SK-N-SH treated with all-trans-retinoic acid at 6 μM for 48 hours (cell line): ENCODE results near the gene MT1G.

Experiments
- BACH2 ChIP-seq: fragments of 250-450 bp; sonication (Bioruptor Pico); IDR thresholded peaks from 2 replicates; pipeline ENCODE4 v1.9.0; 2021; ENCODE audit warnings: mild to moderate bottlenecking, borderline replicate concordance
- CSDC2 ChIP-seq: fragments of 250-450 bp; sonication (Bioruptor Pico); IDR thresholded peaks from 2 replicates; pipeline ENCODE4 v1.5.0; 2020; ENCODE audit warnings: mild to moderate bottlenecking, moderate library complexity
- CSRNP3 ChIP-seq: fragments of 250-450 bp; sonication (Bioruptor Pico); IDR thresholded peaks from 2 replicates; pipeline ENCODE4 v1.5.1; 2021; ENCODE audit warnings: mild to moderate bottlenecking, moderate library complexity
- ESRRG ChIP-seq: fragments of 250-450 bp; sonication (Bioruptor Pico); IDR thresholded peaks from 2 replicates; pipeline ENCODE4 v1.6.1; 2021; ENCODE audit warnings: mild to moderate bottlenecking
- PATZ1 ChIP-seq: fragments of 250-450 bp; sonication (Bioruptor Pico); IDR thresholded peaks from 2 replicates; pipeline ENCODE4 v1.8.0; 2020; ENCODE audit warnings: mild to moderate bottlenecking, moderate library complexity, borderline replicate concordance
- POU6F1 ChIP-seq: fragments of 250-450 bp; sonication (Bioruptor Pico); IDR thresholded peaks from 2 replicates; pipeline ENCODE4 v1.8.0; 2021; ENCODE audit warnings: low read depth, mild to moderate bottlenecking, moderate library complexity, borderline replicate concordance
- RARB ChIP-seq: fragments of 250-450 bp; sonication (Bioruptor Pico); IDR thresholded peaks from 2 replicates; pipeline ENCODE4 v1.8.0; 2021; ENCODE audit warnings: mild to moderate bottlenecking, moderate library complexity
- TCF4 ChIP-seq: fragments of 250-450 bp; sonication (Bioruptor Pico); IDR thresholded peaks from 2 replicates; pipeline ENCODE4 v1.8.0; 2021; ENCODE audit warnings: mild to moderate bottlenecking, moderate library complexity, borderline replicate concordance
- ZFP3 ChIP-seq: fragments of 250-450 bp; sonication (Bioruptor Pico); IDR thresholded peaks from 2 replicates; pipeline ENCODE4 v1.5.0; 2020; ENCODE audit warnings: mild to moderate bottlenecking, moderate library complexity
- ZFP30 ChIP-seq: fragments of 450-650 bp; formaldehyde crosslinking; IDR thresholded peaks from 2 replicates; pipeline ENCODE4 v1.5.0; 2022; ENCODE audit warnings: mild to moderate bottlenecking, moderate library complexity
- ZNF565 ChIP-seq: fragments of 450-650 bp; formaldehyde crosslinking; conservative IDR thresholded peaks from 2 replicates; pipeline ENCODE4 v1.5.0; 2020; ENCODE audit warnings: low read depth, mild to moderate bottlenecking, moderate library complexity
- ZNF70 ChIP-seq: fragments of 450-650 bp; formaldehyde crosslinking; IDR thresholded peaks from 2 replicates; pipeline ENCODE4 v1.5.0; 2020; ENCODE audit warnings: mild to moderate bottlenecking, moderate library complexity
- TF ChIP-seq, protein P1 (sequence below): fragments of 250-450 bp; sonication (Bioruptor Pico); IDR thresholded peaks from 2 replicates; pipeline ENCODE4 v1.5.1; 2020; ENCODE audit warnings: low read depth, mild to moderate bottlenecking, moderate library complexity

DNA sequence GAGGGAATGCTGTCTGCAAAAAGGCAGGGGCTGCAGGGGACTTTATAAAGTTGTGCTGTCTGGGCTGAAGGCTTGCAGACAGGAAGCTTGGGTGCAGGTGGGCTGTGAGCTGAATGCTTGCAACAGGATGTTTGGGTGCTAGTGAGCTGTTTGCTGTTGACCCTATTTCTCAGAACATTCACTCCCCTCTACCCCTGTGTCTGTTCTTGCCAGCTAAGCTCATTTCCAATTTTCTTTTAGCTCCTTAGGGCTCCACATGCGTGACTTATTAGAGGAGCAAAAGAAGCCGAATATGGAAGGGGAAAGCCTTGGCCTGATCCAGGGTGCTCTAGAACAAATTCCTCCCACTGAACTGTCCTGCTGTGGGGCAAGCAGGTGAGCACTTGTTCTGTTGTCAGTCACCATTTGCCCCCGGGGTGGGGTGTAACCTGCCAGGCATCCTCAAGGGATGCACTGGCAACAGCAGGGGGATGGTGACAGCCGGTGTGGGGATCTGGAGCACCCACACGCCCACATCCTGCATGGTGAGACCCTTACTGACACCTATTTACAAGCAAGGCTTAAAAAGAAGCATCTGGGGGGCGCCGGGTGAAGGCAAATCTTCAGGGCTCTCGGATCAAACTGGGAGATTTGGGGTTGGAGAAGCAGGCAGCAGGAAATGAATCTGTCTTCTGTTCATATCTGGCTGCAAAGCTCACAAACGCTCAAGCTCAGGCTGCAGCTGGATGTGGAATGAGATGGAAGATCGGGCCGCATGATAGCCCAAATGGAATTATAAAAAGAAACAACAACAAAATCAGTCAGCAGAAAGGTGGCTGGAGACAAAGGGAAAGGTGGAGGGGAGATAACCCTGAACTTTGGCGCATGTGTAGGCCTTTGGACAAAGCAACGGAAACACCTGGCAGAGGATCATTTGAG is 40.9 kb upstream of the MT1G start:
- no peak for TF ChIP-seq CSRNP3 (CRISPR knock-in tag)
- TF ChIP-seq, protein P1, sequence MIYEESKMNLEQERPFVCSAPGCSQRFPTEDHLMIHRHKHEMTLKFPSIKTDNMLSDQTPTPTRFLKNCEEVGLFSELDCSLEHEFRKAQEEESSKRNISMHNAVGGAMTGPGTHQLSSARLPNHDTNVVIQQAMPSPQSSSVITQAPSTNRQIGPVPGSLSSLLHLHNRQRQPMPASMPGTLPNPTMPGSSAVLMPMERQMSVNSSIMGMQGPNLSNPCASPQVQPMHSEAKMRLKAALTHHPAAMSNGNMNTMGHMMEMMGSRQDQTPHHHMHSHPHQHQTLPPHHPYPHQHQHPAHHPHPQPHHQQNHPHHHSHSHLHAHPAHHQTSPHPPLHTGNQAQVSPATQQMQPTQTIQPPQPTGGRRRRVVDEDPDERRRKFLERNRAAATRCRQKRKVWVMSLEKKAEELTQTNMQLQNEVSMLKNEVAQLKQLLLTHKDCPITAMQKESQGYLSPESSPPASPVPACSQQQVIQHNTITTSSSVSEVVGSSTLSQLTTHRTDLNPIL, result no peak
- TF ChIP-seq ZNF70 (CRISPR knock-in tag), result no peak
- TF ChIP-seq ZFP30, result no peak
- no peak for TF ChIP-seq BACH2 (CRISPR knock-in tag)
- TF ChIP-seq ESRRG (CRISPR knock-in tag), result no peak
- TF ChIP-seq RARB (CRISPR knock-in tag), result no peak
- TF ChIP-seq ZFP3 (CRISPR knock-in tag), result no peak
- TF ChIP-seq TCF4, result no peak
- TF ChIP-seq POU6F1 (CRISPR knock-in tag), result no peak
- no peak for TF ChIP-seq PATZ1 (CRISPR knock-in tag)
- TF ChIP-seq ZNF565 (CRISPR knock-in tag), result no peak
- TF ChIP-seq CSDC2 (CRISPR knock-in tag), result no peak
